NCI-H2029 treated with DMSO at 0.1 percent for 48 hours (cell line): Measurements from ENCODE around the gene ZDHHC17.
"Not testable (repeated sequence)": the region's sequence is repeated elsewhere in the genome, so short reads cannot be mapped to it uniquely, and the experiment has no call there.

Source experiments
- DNase-seq: peaks from one replicate; lab custom pipeline; 2025; lab: John Stamatoyannopoulos, UW

ZDHHC17 gene

DNA sequence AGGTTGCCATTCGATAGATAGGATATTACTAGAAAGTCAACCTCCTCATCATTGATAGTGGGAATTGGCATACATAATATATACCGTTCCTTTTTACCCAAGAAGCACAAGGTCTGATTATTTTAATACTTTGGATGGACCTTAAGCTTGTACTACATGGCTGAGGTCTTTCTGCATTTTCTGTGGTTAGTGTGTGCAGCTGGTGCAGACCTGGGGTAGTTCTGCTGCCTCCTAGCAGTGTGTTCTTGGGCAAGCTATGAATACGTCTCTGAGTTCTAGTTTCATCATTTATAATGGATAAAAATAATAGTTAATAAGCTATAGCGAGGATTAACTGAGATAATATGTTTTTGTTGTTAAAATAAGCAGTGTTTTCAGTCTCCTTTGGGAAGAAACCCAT, 2.2 kb downstream of the ZDHHC17 start:
- no peak for DNase-seq

DNA sequence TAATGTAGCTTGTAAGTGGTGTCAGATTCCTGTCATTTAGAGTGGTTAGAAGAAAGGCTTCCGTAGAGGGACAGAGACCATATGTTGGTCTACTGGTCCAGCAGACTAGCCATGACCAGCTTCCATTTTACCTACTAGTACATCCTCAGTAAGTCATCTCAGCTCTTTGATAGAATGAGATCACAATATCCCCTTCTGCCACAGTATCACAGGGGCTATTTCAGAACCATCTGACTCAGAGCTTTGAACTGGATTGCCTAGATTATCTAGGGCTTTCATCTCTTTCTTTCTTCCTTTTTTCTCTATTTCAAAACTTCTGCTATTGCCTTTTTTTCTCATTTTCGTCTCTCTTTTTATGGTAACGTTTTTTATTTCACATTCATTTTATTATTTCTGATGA, 4.7 kb downstream of the ZDHHC17 start:
- no peak for DNase-seq

DNA sequence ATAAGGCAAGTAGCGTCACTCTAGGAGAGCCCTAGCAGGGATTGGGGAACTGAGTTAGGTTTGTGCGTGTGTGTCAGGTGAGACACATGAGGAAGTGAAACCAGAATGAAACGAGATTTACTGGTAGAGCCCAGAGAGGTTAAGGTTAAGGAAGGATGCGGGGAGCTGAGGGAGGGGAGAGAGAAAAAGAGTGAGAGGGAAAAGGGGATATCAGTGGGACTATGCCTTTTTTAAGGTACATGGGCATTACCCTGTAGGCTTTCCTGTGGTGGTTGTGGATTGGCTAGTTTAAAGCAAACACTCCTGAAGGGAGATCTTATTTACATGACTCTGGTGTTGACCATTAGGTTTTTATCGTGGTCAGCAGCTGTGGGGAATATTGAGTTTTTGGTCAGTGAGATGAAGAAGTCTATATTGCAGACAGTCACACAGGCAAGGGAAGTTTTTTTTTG, 13.9 kb downstream of the ZDHHC17 start:
- no peak for DNase-seq

DNA sequence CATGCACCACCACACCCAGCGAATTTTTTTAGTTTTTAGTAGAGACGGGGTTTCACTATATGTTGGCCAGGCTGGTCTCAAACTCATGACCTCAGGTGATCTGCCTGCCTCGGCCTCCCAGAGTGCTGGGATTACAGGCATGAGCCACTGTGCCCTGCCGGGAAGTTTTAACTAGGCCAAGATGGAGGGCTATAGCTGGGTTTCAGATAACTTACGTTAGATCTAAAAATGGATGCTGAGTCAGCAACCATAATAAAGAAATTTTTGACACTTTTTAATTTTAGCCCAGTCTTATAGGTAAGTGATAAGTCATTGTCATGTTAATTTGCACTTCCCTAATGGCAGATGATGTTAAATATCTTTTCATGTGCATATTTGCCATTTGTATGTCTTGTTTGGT, 14.4 kb downstream of the ZDHHC17 start:
- no peak for DNase-seq

DNA sequence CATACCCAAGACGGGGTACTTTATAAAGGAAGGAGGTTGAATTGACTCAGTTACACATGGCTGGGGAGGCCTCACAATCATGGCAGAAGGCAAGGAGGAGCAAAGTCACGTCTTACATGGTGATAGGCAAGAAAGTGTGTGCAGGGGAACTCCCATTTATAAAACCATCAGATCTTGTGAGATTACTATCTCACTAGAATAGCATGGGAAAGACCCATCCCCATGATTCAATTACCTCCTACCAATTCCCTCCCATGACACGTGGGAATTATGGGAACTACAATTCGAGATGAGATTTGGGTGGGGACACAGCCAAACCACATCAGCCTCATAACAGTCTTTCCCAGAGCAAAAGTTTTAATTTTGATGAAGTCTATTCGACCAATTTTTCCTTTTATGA, 15.4 kb downstream of the ZDHHC17 start:
- not testable (repeated sequence) for DNase-seq

DNA sequence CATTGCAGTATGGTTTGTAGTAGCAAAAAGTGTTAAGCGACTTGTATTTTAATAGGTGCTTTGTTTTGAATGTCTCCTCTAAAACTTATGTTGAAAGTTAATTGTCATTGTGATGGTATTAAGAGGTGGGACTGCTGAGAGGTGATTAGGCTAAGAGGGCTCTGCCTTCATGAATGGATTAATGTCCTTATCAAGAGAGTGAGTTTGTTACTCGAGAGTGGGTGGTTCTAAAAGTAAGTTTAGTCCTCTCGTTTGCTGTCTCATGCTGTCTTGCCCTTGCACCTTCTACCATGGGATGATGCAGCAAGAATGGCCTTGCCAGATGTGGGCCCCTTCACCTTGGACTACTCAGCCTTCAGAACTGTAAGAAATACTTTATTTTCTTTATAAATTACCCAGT, 17.4 kb downstream of the ZDHHC17 start:
- no peak for DNase-seq

- no peak for DNase-seq
These were observed 18.6 kb downstream of the ZDHHC17 start for GRCh38 chr12:76782526-76782925.

DNA sequence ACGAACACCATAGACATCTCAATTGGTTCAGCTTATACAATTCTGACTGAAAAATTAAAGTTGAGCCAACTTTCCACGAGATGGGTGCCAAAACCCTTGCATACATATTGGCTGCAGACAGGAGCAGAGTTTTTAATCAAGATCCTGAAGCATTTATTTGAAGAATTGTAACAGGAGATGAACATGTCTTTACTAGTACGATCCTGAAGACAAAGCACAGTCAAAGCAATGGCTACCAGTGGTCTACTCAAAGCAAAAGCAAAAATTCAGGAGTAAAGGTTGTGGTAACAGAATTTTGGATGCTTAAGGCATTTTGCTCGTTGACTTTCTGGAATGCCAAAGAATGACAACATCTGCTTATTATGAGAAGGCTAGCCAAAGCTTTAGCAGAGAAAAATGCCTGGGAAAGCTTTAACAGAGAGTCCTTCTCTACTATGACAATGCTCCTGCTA, 20.7 kb downstream of the ZDHHC17 start:
- DNase-seq: no peak

- no peak for DNase-seq
These were observed 21.5 kb downstream of the ZDHHC17 start for GRCh38 chr12:76785407-76785806.

- DNase-seq: no peak
These were observed 23.1 kb downstream of the ZDHHC17 start for GRCh38 chr12:76786986-76787385.

DNA sequence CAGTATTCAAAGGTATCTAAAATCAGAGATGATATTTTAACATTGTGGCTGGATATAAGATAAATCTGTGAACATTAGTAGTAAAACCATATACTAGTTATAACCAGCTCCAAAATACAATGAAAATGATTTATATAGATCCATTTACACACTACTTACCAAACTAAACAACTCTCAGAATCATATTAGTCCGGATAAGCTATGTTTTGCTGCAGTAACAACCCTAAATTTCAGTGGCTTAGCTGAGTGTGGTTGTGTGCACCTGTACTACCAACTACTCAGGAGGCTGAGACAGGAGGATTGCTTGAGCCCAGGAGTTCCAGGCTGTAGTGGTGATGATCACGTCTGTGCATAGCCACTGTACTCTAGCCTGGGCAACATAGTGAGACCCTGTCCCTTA, 23.8 kb downstream of the ZDHHC17 start:
- no peak for DNase-seq

DNA sequence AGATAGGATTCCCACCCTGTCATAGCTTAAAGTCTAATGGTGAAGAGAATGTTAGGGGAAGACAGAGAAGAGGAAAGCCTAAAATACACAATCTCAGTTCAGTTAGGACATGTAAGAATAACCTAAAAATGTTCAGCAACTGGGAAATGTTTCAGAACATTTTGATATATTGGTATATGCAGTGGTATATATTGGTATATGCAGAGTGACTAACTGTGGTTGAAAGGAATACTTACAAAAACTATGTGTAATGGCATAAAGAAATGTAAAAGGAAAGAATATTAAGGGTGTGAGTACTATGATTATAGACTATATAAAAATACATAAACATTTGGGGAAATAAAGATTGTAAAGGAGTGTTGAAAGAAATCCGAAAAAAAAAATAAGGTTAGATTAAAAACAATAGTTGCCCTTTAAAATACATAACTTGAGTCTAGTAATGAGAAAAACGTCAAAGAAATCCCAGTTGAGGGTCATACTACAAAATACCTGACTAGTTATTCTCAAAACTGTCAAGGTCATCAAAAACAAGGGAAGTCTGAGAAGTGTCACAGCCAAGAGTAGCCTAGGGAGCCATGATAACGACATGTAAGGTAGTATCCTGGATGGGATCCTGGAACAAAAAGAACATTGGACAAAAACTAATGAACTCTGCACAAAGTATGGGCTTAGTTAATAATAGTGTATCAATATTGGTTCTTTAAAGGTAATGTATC, 25.6 kb downstream of the ZDHHC17 start:
- DNase-seq: no peak

GRCh38 chr12:76790564-76791552, 26.9 kb downstream of the ZDHHC17 start:
- peak; percentile 33 for DNase-seq

GRCh38 chr12:76792828-76793227, 28.9 kb downstream of the ZDHHC17 start:
- DNase-seq: no peak

DNA sequence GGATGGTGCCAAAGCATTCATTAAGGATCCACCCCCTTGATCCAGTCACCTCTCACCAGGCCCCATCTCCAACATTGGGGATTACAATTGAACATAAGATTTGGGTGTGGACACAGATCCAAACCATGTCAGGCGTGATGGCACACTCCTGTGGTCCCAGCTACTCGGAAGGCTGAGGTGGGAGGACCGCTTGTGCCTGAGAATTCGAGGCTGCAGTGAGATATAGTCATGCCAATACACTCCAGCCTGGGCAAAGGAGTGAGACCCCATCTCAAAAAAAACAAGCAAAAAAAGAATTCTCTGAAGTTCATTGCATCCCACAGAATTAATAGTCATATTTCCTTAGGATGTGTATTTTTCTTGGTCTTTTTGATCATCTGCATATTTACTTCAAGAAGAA, 34.9 kb downstream of the ZDHHC17 start:
- DNase-seq: no peak

- DNase-seq: no peak
These were observed 35.4 kb downstream of the ZDHHC17 start for GRCh38 chr12:76799362-76799761.

DNA sequence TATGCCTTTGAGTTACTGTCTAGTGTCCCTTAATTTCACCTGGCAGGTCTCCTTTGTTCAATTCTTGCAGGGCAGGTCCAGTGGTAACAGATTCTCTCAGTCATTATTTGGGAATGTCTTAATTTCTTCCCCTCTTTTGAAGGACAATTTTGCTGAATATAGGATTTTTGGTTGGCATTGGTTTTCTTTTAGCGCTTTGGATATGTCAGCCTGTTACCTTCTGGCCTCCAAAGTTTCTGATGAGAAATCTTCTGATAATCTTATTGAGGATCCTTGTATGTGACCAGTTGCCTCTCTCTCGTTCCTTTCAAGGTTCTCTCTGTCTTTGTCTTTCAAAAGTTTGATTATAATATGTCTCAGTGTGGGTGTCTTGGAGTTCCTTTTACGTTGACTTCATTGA, 38.1 kb downstream of the ZDHHC17 start:
- no peak for DNase-seq

DNA sequence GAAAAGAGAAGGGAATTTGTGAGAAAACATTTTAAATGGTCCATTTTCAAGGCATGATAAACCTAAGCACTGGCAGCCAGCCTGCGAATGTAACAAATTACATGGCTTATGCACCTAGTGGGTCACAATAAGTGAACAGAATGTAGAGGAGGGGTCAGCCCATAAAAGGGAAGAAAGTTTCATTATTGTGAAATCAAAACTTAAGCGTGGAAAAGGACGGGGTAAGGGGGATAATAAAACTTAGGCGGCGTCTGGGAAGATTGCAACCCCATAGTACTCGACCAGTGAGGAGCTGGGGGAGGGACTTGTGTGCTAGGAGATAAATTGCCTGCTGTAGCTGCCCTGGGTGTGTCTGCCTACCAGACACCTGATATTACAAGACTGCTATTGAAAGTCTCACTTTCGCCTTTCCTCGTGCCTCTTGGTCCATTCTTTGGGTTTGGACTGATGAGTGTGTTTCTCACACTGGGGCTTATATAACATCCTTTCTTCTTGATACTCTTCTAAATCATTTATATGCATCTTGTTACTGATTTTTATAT, 40.6 kb downstream of the ZDHHC17 start:
- no peak for DNase-seq

- no peak for DNase-seq
These were observed 46.9 kb downstream of the ZDHHC17 start for GRCh38 chr12:76810671-76811419.

GRCh38 chr12:76811976-76812375, 48.1 kb downstream of the ZDHHC17 start:
- DNase-seq: no peak

DNA sequence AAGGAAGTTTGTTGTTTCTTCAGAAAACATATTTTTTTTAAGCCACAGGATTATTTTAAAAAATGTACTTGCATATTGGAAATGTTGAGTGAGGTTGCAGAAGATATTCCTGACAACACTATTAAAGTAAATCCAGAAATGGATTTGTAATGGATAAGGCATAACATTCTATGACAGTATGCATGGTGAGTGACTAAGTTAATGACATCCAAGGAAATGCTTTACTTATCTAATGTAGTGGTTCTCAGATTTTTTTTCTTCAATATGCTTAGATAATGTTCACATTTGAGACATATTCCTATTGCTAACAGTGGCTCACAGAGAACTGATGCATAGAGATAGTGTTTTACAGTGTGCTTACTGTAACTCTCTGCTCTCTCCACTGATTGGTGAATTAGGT, 49.4 kb downstream of the ZDHHC17 start:
- no peak for DNase-seq

DNA sequence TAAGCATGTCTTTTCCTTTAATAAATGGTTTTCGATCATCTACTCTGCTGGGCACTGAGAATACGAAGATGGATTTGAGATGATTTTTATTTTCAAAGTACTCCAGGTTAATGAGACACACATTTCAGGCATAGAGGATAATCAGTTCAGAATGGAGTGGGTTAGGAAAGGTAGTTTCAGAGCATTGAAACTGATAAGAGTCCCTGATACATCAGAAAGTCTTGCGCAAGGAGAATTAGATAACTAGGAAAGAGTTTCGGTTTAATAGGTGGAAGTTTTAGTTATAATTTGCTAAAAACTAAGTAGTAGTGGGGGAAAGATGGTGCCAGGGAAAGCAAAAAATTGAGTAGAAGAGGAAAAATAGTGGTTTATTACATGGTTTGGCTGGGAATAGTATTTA, 50.1 kb downstream of the ZDHHC17 start:
- no peak for DNase-seq
